ENCODE measurements around the gene ST3GAL6.
A peak's percentile ranks its signal among the peaks of the same experiment; 100 is the strongest.

Gene ST3GAL6

DNA sequence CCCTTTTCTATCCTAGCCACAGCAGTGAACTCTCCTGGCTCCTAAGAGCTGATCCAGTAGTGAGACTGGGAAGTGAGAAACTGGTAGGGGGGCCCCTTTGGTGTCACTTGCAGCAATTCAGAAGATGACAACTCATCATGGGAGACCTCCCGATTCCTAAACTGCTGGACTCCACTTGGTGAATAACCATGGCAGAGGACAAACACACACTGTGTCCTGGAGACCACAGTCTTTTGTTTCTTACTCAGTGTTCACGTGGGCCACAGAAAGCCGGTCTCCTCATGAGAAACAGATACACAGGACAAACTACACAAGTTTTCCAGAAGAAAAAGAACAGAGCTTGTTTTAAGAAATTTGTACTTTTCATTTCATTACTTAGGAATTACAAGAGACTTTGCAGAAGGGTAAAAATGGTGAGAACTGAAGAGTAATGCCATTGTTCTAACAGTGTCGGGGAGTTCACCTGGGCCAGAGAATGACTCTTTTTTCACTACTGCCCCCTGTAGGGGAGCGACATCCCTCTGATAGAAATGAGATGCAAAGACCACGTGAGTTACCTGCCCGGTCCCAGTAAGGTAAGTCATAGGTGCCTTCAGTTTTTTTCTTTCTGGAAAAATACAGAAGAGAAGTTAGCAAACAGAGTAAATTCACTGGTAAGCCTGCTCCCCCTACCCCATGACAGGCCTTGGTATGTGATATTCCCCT lies 38.1 kb downstream of the ST3GAL6 start:
- H2AFZ ChIP-seq (ENCODE audit: low read length) = no peak overlapping the region
- no peak overlapping the region for H3K4me2 ChIP-seq (ENCODE audit: low read length)
- H3K27me3 ChIP-seq (ENCODE audit: insufficient read depth, low read length) = no peaks in the 10 kb centered on the region
- no peaks in the 10 kb centered on the region for H4K20me1 ChIP-seq (ENCODE audit: insufficient read depth, low read length)
- no peaks in the 10 kb centered on the region for H3K9me2 ChIP-seq (ENCODE audit: low read depth, low read length)
- no peaks in the 10 kb centered on the region for H3K4me1 ChIP-seq (ENCODE audit: insufficient read depth, low read length, severe bottlenecking)
- no peaks in the 10 kb centered on the region for H3K9me3 ChIP-seq (ENCODE audit: low read length)
- no peak overlapping the region for H3K4me3 ChIP-seq (ENCODE audit: low read depth, low read length, poor library complexity, severe bottlenecking)
- no peak overlapping the region for H3K27ac ChIP-seq (ENCODE audit: low read depth, low read length, poor library complexity, severe bottlenecking)
- no peak overlapping the region for H3K9ac ChIP-seq (ENCODE audit: low read length)
- H3F3A ChIP-seq (ENCODE audit: insufficient read depth, low read length) = no peaks in the 10 kb centered on the region
- H3K36me3 ChIP-seq (ENCODE audit: insufficient read depth, low read length) = no peaks in the 10 kb centered on the region
- TF ChIP-seq, protein P1, sequence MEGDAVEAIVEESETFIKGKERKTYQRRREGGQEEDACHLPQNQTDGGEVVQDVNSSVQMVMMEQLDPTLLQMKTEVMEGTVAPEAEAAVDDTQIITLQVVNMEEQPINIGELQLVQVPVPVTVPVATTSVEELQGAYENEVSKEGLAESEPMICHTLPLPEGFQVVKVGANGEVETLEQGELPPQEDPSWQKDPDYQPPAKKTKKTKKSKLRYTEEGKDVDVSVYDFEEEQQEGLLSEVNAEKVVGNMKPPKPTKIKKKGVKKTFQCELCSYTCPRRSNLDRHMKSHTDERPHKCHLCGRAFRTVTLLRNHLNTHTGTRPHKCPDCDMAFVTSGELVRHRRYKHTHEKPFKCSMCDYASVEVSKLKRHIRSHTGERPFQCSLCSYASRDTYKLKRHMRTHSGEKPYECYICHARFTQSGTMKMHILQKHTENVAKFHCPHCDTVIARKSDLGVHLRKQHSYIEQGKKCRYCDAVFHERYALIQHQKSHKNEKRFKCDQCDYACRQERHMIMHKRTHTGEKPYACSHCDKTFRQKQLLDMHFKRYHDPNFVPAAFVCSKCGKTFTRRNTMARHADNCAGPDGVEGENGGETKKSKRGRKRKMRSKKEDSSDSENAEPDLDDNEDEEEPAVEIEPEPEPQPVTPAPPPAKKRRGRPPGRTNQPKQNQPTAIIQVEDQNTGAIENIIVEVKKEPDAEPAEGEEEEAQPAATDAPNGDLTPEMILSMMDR (IDR thresholded peaks at IDR 0.05; ENCODE audit: low read length) = peak; percentile 20; the same call in 1 of the 2 replicates
- TF ChIP-seq EZH2 (IDR thresholded peaks at IDR 0.05; ENCODE audit: borderline replicate concordance, low read length) = no peak
- no peaks in the 10 kb centered on the region for H3K79me2 ChIP-seq (ENCODE audit: insufficient read depth, low read length)

DNA sequence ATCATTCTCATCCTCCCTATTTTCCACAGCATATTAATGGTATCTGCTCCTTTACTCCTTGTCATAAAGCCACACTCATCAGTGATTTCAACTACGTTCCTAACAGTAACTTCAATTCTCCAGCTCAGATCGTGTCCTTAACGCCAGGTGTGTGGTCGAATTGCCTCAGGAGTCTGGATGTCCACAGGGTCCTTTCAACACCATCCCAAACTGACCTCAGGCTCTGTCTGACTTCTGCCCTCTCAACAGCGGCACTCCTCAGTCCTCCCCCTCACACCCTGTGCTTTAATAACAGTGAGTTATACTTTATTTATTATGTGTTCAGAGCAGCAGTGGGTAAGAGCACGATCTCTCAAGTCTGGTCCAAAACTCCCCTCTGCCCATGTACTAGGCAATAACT lies 42.4 kb downstream of the ST3GAL6 start:
- H3K9me2 ChIP-seq (ENCODE audit: low read depth, low read length) = no peaks in the 10 kb centered on the region
- no peak overlapping the region for H3K27ac ChIP-seq (ENCODE audit: low read depth, low read length, poor library complexity, severe bottlenecking)
- H3K4me3 ChIP-seq (ENCODE audit: low read depth, low read length, poor library complexity, severe bottlenecking) = no peak overlapping the region
- no peak overlapping the region for H2AFZ ChIP-seq (ENCODE audit: low read length)
- no peaks in the 10 kb centered on the region for H3K27me3 ChIP-seq (ENCODE audit: insufficient read depth, low read length)
- no peaks in the 10 kb centered on the region for H3F3A ChIP-seq (ENCODE audit: insufficient read depth, low read length)
- H3K36me3 ChIP-seq (ENCODE audit: insufficient read depth, low read length) = no peaks in the 10 kb centered on the region
- no peak overlapping the region for H3K9ac ChIP-seq (ENCODE audit: low read length)
- TF ChIP-seq EZH2 (IDR thresholded peaks at IDR 0.05; ENCODE audit: borderline replicate concordance, low read length) = no peak
- TF ChIP-seq, protein P1 (IDR thresholded peaks at IDR 0.05; ENCODE audit: low read length) = no peak
- no peaks in the 10 kb centered on the region for H4K20me1 ChIP-seq (ENCODE audit: insufficient read depth, low read length)
- no peaks in the 10 kb centered on the region for H3K9me3 ChIP-seq (ENCODE audit: low read length)
- H3K4me2 ChIP-seq (ENCODE audit: low read length) = no peak overlapping the region
- no peaks in the 10 kb centered on the region for H3K79me2 ChIP-seq (ENCODE audit: insufficient read depth, low read length)
- no peaks in the 10 kb centered on the region for H3K4me1 ChIP-seq (ENCODE audit: insufficient read depth, low read length, severe bottlenecking)

GRCh38 chr3:98806521-98806920 lies 43.4 kb downstream of the ST3GAL6 start:
- no peak overlapping the region for H3K4me3 ChIP-seq (ENCODE audit: low read depth, low read length, poor library complexity, severe bottlenecking)
- no peaks in the 10 kb centered on the region for H3K36me3 ChIP-seq (ENCODE audit: insufficient read depth, low read length)
- no peak overlapping the region for H3K27ac ChIP-seq (ENCODE audit: low read depth, low read length, poor library complexity, severe bottlenecking)
- no peaks in the 10 kb centered on the region for H3K9me3 ChIP-seq (ENCODE audit: low read length)
- H3K79me2 ChIP-seq (ENCODE audit: insufficient read depth, low read length) = no peaks in the 10 kb centered on the region
- no peaks in the 10 kb centered on the region for H3K27me3 ChIP-seq (ENCODE audit: insufficient read depth, low read length)
- H3F3A ChIP-seq (ENCODE audit: insufficient read depth, low read length) = no peaks in the 10 kb centered on the region
- H3K4me1 ChIP-seq (ENCODE audit: insufficient read depth, low read length, severe bottlenecking) = no peaks in the 10 kb centered on the region
- no peaks in the 10 kb centered on the region for H3K9me2 ChIP-seq (ENCODE audit: low read depth, low read length)
- no peak overlapping the region for H3K4me2 ChIP-seq (ENCODE audit: low read length)
- H4K20me1 ChIP-seq (ENCODE audit: insufficient read depth, low read length) = no peaks in the 10 kb centered on the region
- no peak for TF ChIP-seq EZH2 (IDR thresholded peaks at IDR 0.05; ENCODE audit: borderline replicate concordance, low read length)
- TF ChIP-seq, protein P1 (IDR thresholded peaks at IDR 0.05; ENCODE audit: low read length) = no peak
- no peak overlapping the region for H3K9ac ChIP-seq (ENCODE audit: low read length)
- no peak overlapping the region for H2AFZ ChIP-seq (ENCODE audit: low read length)
